Mesothelial cell of epicardium (in vitro differentiated cells): ENCODE measurements around the gene MFAP3L. TPM values are rescaled to one million over a fixed set of nuclear protein-coding genes. Genes with fewer than 3 reads are reported as not detected.
A peak's percentile ranks its signal among the peaks of the same experiment; 100 is the strongest.

ENCODE experiments used
- DNase-seq, 2 experiments: peaks; one replicate each; pipeline ENCODE4 v3.0.0; 2021; ENCODE audit warnings: low spot score in 2 of 2; ENCODE audit not compliant: unreplicated experiment in 2 of 2
- H3K27ac Mint-ChIP-seq: 2 replicates; pipeline ENCODE4 v1.8.0; 2021; ENCODE audit warnings: mixed read lengths
- H3K27me3 Mint-ChIP-seq: 2 replicates; pipeline ENCODE4 v1.8.0; 2021; ENCODE audit warnings: low read depth, mixed read lengths
- H3K36me3 Mint-ChIP-seq: 2 replicates; pipeline ENCODE4 v1.8.0; 2021; ENCODE audit warnings: mixed read lengths
- H3K4me1 Mint-ChIP-seq: 2 replicates; pipeline ENCODE4 v1.8.0; 2021; ENCODE audit warnings: mixed read lengths
- H3K4me3 Mint-ChIP-seq: 2 replicates; pipeline ENCODE4 v1.8.0; 2021; ENCODE audit warnings: mild to moderate bottlenecking, moderate library complexity, mixed read lengths
- H3K9me3 Mint-ChIP-seq: 2 replicates; pipeline ENCODE4 v1.8.0; 2021; ENCODE audit warnings: mixed read lengths
- total RNA-seq: library from RNA; stranded (reverse); gene quantifications from 3 replicates; pipeline ENCODE4 v1.2.1, GENCODE V29; 2021
- TF ChIP-seq, protein P1 (sequence below): fragments of 200-600 bp; sonication (generic); IDR thresholded peaks from one replicate; pipeline ENCODE4 v1.5.0; 2021; ENCODE audit warnings: antibody characterized with exemption; ENCODE audit not compliant: unreplicated experiment

The MFAP3L gene
- 2.1 to 2.3 TPM (median 2.2 TPM) in 3 replicates for total RNA-seq

DNA sequence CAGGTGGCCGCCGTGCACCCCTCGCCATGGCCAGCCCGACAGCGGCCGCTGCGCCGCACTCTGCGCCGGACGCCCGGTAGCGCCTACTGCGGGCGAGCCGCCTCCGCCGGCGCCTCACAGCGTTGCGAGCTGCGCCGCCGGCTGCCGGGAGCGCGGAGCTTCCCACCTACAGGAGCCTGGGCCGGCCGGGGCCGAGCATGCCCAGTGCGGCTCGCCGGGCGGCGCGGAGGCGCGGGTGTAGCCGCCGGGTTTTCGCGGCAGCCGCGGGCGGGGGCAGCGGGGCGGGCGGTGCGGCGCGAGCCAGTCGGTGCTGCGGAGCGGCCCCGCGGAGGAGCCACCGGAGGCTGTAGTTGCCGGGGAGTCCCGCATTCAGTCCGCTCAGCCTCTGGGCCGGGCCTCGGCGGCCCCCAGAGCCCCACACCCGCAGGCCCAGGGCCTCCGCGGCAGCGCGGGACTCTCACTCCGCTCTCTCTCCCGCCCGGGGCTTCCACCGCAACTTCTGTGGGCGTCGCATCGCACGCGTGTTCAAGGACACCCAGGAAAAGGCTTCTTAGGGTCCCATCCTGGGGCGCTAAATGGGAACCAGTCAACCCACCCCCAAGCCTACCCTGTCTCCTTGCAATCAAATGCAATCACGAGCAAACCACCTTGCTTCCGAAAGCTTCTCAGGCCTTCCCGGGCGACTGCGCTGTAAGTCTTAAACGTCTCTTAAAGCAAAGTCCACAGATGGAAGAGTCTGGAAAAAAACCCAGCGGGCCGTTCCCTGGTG lies at the start of gene MFAP3L:
Gene MFAP3L (minus strand): TSS at position 143 of the 769 bp plus-strand sequence. CDS start 20,518 bp downstream, outside the sequence.
- Mint-ChIP-seq H3K27me3 (peaks cover 71% of the 10 kb centered on the region), H3K4me1 (peaks cover 11% of the 10 kb centered on the region), H3K36me3 (no peaks in the 10 kb centered on the region)

DNA sequence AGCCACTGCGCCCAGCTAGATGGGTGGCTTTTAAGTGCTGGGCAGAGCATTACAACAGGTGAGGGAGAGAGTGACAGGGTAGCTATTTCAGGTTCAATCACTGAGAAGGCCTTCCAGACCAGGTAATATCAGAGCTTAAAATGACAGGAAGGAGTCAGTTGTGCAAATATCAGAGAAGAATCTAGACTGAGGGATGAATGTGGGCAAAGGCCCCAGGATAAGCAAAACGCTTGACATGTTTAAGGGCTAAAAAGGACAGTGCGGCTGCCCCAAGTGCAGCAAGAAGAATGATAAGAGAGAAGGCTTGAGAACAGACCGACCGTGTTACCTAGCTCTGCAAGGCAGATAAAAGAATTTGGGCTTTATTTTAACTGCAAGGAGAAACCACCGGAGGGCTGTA lies 45.0 kb upstream of the MFAP3L start:
- TF ChIP-seq, protein P1, sequence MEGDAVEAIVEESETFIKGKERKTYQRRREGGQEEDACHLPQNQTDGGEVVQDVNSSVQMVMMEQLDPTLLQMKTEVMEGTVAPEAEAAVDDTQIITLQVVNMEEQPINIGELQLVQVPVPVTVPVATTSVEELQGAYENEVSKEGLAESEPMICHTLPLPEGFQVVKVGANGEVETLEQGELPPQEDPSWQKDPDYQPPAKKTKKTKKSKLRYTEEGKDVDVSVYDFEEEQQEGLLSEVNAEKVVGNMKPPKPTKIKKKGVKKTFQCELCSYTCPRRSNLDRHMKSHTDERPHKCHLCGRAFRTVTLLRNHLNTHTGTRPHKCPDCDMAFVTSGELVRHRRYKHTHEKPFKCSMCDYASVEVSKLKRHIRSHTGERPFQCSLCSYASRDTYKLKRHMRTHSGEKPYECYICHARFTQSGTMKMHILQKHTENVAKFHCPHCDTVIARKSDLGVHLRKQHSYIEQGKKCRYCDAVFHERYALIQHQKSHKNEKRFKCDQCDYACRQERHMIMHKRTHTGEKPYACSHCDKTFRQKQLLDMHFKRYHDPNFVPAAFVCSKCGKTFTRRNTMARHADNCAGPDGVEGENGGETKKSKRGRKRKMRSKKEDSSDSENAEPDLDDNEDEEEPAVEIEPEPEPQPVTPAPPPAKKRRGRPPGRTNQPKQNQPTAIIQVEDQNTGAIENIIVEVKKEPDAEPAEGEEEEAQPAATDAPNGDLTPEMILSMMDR: no peak
- Mint-ChIP-seq H3K4me1 (no peaks in the 10 kb centered on the region), H3K36me3 (peaks cover 47% of the 10 kb centered on the region), H3K27ac (no peak overlapping the region), H3K9me3 (no peaks in the 10 kb centered on the region), H3K27me3 (no peaks in the 10 kb centered on the region), H3K4me3 (no peak overlapping the region)
- DNase-seq: no peak

More for the DNA sequence above, at the start of gene MFAP3L:
- TF ChIP-seq, protein P1: no peak
- Mint-ChIP-seq H3K4me3 (peak within 1 kb of the TSS; percentile 83), H3K9me3 (no peaks in the 10 kb centered on the region), H3K27ac (peak within 1 kb of the TSS; percentile 90)
- DNase-seq: peak; percentile 83 to 95

DNA sequence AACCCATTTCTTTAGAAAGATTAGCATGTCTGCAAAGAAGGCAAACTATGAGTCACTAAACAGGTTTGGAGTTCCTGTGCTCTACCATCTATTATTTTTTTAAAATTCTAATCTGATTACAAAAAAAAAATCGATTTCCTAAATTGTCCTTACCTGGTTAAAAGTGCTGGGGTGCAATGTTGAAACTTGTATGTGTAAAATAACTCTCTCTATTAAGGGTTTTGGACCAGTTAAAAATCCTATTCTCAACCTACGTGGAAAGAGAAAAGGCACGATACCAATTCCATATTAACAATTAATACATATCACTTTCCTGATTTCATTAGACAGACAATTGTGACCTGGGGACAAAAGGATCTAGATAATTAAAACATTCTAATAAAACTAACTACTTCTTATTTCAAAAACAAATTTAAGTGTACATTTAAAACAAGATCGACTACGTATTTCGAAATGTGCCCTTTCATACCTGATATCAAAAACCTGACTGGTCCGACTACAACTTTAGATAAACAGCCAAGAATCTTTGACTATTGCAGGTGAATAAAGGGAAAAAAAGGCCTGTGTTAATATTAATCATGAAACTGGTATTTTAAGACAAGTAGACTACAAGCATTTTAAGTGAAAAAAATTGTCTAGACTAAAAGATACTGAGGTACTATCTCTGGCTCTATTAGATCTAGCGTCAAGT lies 42.4 kb upstream of the MFAP3L start:
- DNase-seq: no peak
- H3K9me3 Mint-ChIP-seq: no peaks in the 10 kb centered on the region
- TF ChIP-seq, protein P1: no peak
- H3K36me3 Mint-ChIP-seq: peaks cover 38% of the 10 kb centered on the region
- H3K4me3 Mint-ChIP-seq: no peak overlapping the region
- H3K4me1 Mint-ChIP-seq: no peaks in the 10 kb centered on the region
- no peak overlapping the region for H3K27ac Mint-ChIP-seq
- H3K27me3 Mint-ChIP-seq: no peaks in the 10 kb centered on the region

DNA sequence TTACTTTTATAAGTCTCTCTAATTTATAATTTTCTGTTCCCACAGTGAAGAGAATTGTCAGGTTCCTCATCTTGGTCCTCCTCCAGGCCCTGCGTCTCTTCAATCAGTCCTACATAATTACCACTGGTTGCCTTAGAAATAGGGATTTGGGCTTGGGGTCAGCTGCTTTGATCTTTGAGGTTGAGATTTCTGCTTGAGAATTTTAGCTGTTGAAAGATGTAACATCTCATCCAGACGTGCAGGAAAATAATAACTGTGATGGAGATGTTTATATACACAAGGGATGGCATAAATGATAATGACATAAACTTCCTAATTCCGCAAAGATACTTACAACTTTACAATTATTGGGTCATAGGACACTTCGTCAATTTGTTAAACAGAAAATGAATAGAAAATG lies 33.2 kb upstream of the MFAP3L start:
- no peak for DNase-seq
- TF ChIP-seq, protein P1: no peak
- H3K36me3 Mint-ChIP-seq: peaks cover 30% of the 10 kb centered on the region
- H3K4me3 Mint-ChIP-seq: no peak overlapping the region
- H3K27ac Mint-ChIP-seq: no peak overlapping the region
- H3K9me3 Mint-ChIP-seq: no peaks in the 10 kb centered on the region
- H3K4me1 Mint-ChIP-seq: no peaks in the 10 kb centered on the region
- no peaks in the 10 kb centered on the region for H3K27me3 Mint-ChIP-seq

DNA sequence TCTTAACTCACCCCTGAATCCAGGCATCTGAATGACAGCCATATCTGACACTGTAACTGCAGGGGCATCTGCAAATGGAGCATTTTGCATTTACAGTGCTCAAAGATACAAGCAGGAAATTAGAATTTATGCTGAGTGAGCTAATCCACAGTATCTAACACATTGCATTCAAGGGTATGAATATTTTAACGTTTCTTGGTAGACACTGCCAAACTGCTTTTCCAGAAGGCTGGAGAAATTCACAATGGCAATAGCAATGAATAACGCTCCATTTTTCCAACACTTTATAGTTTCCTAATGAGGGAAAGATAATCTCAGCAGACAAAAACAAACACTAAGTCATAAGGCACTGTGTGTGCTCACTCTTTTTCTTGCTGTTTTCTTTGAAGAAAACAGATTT lies 32.6 kb upstream of the MFAP3L start:
- no peaks in the 10 kb centered on the region for H3K4me1 Mint-ChIP-seq
- DNase-seq: no peak
- no peak overlapping the region for H3K27ac Mint-ChIP-seq
- TF ChIP-seq, protein P1: no peak
- no peak overlapping the region for H3K4me3 Mint-ChIP-seq
- H3K27me3 Mint-ChIP-seq: no peaks in the 10 kb centered on the region
- peaks cover 25% of the 10 kb centered on the region for H3K36me3 Mint-ChIP-seq
- no peaks in the 10 kb centered on the region for H3K9me3 Mint-ChIP-seq
